ENCODE results near the gene CDC37L1. TPM values are rescaled to one million over a fixed set of nuclear protein-coding genes. Genes with fewer than 3 reads are reported as not detected.

Gene CDC37L1
- total and polyA plus RNA-seq, 2 donors (not counting 1 experiment from before 2014, with no cell fraction given) = 15.2 to 16.7 TPM

- H4K20me1 ChIP-seq (ENCODE audit: control insufficient read depth, extremely low read depth, insufficient read depth, low read length) = no peaks in the 10 kb centered on the region
- TF ChIP-seq, protein P1, sequence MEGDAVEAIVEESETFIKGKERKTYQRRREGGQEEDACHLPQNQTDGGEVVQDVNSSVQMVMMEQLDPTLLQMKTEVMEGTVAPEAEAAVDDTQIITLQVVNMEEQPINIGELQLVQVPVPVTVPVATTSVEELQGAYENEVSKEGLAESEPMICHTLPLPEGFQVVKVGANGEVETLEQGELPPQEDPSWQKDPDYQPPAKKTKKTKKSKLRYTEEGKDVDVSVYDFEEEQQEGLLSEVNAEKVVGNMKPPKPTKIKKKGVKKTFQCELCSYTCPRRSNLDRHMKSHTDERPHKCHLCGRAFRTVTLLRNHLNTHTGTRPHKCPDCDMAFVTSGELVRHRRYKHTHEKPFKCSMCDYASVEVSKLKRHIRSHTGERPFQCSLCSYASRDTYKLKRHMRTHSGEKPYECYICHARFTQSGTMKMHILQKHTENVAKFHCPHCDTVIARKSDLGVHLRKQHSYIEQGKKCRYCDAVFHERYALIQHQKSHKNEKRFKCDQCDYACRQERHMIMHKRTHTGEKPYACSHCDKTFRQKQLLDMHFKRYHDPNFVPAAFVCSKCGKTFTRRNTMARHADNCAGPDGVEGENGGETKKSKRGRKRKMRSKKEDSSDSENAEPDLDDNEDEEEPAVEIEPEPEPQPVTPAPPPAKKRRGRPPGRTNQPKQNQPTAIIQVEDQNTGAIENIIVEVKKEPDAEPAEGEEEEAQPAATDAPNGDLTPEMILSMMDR (conservative IDR thresholded peaks at IDR 0.05 in 1 of 2, IDR thresholded peaks at IDR 0.05 in 1 of 2; ENCODE audit: low read depth in 1 of 2, low read length in 2 of 2) = no peak
- no peak for TF ChIP-seq EZH2 (IDR thresholded peaks at IDR 0.05; ENCODE audit: low read length, missing control alignments)
- peak; percentile 13 to 22 for DNase-seq (ENCODE audit: low read depth in 2 of 2)
- H3K9me3 ChIP-seq (ENCODE audit: control insufficient read depth, insufficient read depth, low read depth, low read length) = no peaks in the 10 kb centered on the region
- H3K79me2 ChIP-seq (ENCODE audit: control insufficient read depth, insufficient read depth, low read length) = peaks cover 34% of the 10 kb centered on the region
- peak overlapping the region; percentile 80 for H3K27ac ChIP-seq (ENCODE audit: insufficient read depth, low read length)
- peaks cover 4% of the 10 kb centered on the region for H3K4me1 ChIP-seq (ENCODE audit: control insufficient read depth, extremely low read depth, insufficient read depth, low read length)
- H3K4me3 ChIP-seq (replicated peaks in 1 of 4; ENCODE audit: control extremely low read depth in 1 of 4, insufficient read depth in 1 of 4, low read depth in 3 of 4, low read length in 4 of 4) = peak overlapping the region; percentile 58 to 95 (median 87)
- H3K9ac ChIP-seq (ENCODE audit: insufficient read depth, low read length) = peak overlapping the region; percentile 91
- H3K36me3 ChIP-seq (ENCODE audit: control insufficient read depth, insufficient read depth, low read length) = no peaks in the 10 kb centered on the region
- H3K4me2 ChIP-seq (ENCODE audit: extremely low read depth, insufficient read depth, low read length) = peak overlapping the region; percentile 80
- no peaks in the 10 kb centered on the region for H3K27me3 ChIP-seq (ENCODE audit: control insufficient read depth, insufficient read depth, low read length)
- peak overlapping the region; percentile 37 for H2AFZ ChIP-seq (ENCODE audit: low read length)
These were observed 780 bp downstream of the CDC37L1 start for GRCh38 chr9:4680173-4680525.

GRCh38 chr9:4680750-4681149 lies 1.4 kb downstream of the CDC37L1 start:
- Histone ChIP-seq H4K20me1 (ENCODE audit: control insufficient read depth, extremely low read depth, insufficient read depth, low read length) (no peaks in the 10 kb centered on the region), H3K79me2 (ENCODE audit: control insufficient read depth, insufficient read depth, low read length) (peaks cover 34% of the 10 kb centered on the region), H3K4me3 (replicated peaks in 1 of 4; ENCODE audit: control extremely low read depth in 1 of 4, insufficient read depth in 1 of 4, low read depth in 3 of 4, low read length in 4 of 4) (peak overlapping the region; percentile 58 to 95 (median 87)), H2AFZ (ENCODE audit: low read length) (no peak overlapping the region), H3K27ac (ENCODE audit: insufficient read depth, low read length) (peak overlapping the region; percentile 80), H3K36me3 (ENCODE audit: control insufficient read depth, insufficient read depth, low read length) (no peaks in the 10 kb centered on the region), H3K27me3 (ENCODE audit: control insufficient read depth, insufficient read depth, low read length) (no peaks in the 10 kb centered on the region), H3K4me1 (ENCODE audit: control insufficient read depth, extremely low read depth, insufficient read depth, low read length) (peaks cover 4% of the 10 kb centered on the region), H3K9me3 (ENCODE audit: control insufficient read depth, insufficient read depth, low read depth, low read length) (no peaks in the 10 kb centered on the region), H3K4me2 (ENCODE audit: extremely low read depth, insufficient read depth, low read length) (peak overlapping the region; percentile 80), H3K9ac (ENCODE audit: insufficient read depth, low read length) (no peak overlapping the region)
- DNase-seq (ENCODE audit: low read depth in 2 of 2) = peak; percentile 35 to 55
- no peak for TF ChIP-seq EZH2 (IDR thresholded peaks at IDR 0.05; ENCODE audit: low read length, missing control alignments)
- TF ChIP-seq, protein P1 (conservative IDR thresholded peaks at IDR 0.05 in 1 of 2, IDR thresholded peaks at IDR 0.05 in 1 of 2; ENCODE audit: low read depth in 1 of 2, low read length in 2 of 2) = no peak

GRCh38 chr9:4684820-4685219 lies 5.5 kb downstream of the CDC37L1 start:
- Histone ChIP-seq H3K4me1 (ENCODE audit: control insufficient read depth, extremely low read depth, insufficient read depth, low read length) (peaks cover 8% of the 10 kb centered on the region), H3K9ac (ENCODE audit: insufficient read depth, low read length) (no peak overlapping the region), H3K9me3 (ENCODE audit: control insufficient read depth, insufficient read depth, low read depth, low read length) (no peaks in the 10 kb centered on the region), H2AFZ (ENCODE audit: low read length) (no peak overlapping the region), H3K4me3 (replicated peaks in 1 of 4; ENCODE audit: control extremely low read depth in 1 of 4, insufficient read depth in 1 of 4, low read depth in 3 of 4, low read length in 4 of 4) (no peak overlapping the region), H3K27me3 (ENCODE audit: control insufficient read depth, insufficient read depth, low read length) (no peaks in the 10 kb centered on the region), H3K27ac (ENCODE audit: insufficient read depth, low read length) (no peak overlapping the region), H3K36me3 (ENCODE audit: control insufficient read depth, insufficient read depth, low read length) (peaks cover 2% of the 10 kb centered on the region), H3K4me2 (ENCODE audit: extremely low read depth, insufficient read depth, low read length) (no peak overlapping the region), H3K79me2 (ENCODE audit: control insufficient read depth, insufficient read depth, low read length) (peaks cover 32% of the 10 kb centered on the region), H4K20me1 (ENCODE audit: control insufficient read depth, extremely low read depth, insufficient read depth, low read length) (no peaks in the 10 kb centered on the region)
- no peak for DNase-seq (ENCODE audit: low read depth in 2 of 2)
- TF ChIP-seq, protein P1 (conservative IDR thresholded peaks at IDR 0.05 in 1 of 2, IDR thresholded peaks at IDR 0.05 in 1 of 2; ENCODE audit: low read depth in 1 of 2, low read length in 2 of 2) = no peak
- TF ChIP-seq EZH2 (IDR thresholded peaks at IDR 0.05; ENCODE audit: low read length, missing control alignments) = no peak
